Right lobe of liver (tissue), 4 donors: ENCODE results near the gene MCL1.
"Not testable (repeated sequence)": the region's sequence is repeated elsewhere in the genome, so short reads cannot be mapped to it uniquely, and the experiment has no call there.

ENCODE experiments used
- POLR2A ChIP-seq: fragments of 450-650 bp; IDR thresholded peaks from one replicate; pipeline ENCODE4 v1.6.1; 2017; ENCODE audit warnings: antibody characterized with exemption, mild to moderate bottlenecking
- TF ChIP-seq, protein P1 (sequence below), 4 donors: fragments of 200-600 bp in 3 of 4; fragments of 450-650 bp in 1 of 4; IDR thresholded peaks; one replicate each; pipeline versions ENCODE4 v1.5.1 to v1.8.0; 2016 to 2022; ENCODE audit warnings: antibody characterized with exemption in 4 of 4, mild to moderate bottlenecking in 2 of 4
- donor health status: DM: no; HTN: no; CAD: no.
- donor health status: DM: no; HTN: no; CAD: no.
- donor health status: DM: no; HTN: yes; CAD: no.

- TF ChIP-seq, protein P1, sequence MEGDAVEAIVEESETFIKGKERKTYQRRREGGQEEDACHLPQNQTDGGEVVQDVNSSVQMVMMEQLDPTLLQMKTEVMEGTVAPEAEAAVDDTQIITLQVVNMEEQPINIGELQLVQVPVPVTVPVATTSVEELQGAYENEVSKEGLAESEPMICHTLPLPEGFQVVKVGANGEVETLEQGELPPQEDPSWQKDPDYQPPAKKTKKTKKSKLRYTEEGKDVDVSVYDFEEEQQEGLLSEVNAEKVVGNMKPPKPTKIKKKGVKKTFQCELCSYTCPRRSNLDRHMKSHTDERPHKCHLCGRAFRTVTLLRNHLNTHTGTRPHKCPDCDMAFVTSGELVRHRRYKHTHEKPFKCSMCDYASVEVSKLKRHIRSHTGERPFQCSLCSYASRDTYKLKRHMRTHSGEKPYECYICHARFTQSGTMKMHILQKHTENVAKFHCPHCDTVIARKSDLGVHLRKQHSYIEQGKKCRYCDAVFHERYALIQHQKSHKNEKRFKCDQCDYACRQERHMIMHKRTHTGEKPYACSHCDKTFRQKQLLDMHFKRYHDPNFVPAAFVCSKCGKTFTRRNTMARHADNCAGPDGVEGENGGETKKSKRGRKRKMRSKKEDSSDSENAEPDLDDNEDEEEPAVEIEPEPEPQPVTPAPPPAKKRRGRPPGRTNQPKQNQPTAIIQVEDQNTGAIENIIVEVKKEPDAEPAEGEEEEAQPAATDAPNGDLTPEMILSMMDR (IDR thresholded peaks at IDR 0.05): not testable (repeated sequence)
- not testable (repeated sequence) for TF ChIP-seq POLR2A
Measured at GRCh38 chr1:150580966-150581365, 1.6 kb upstream of the MCL1 start.
